AG09319 (cell line): ENCODE measurements around the gene SLIT1.

Experiments used
- DNase-seq: peaks from one replicate; pipeline ENCODE4 v3.0.0-alpha.2; 2010; ENCODE audit warnings: low read depth; ENCODE audit errors: extremely low read depth
- TF ChIP-seq, protein P1 (sequence below): IDR thresholded peaks from 2 replicates; pipeline ENCODE4 v1.5.1; 2011; ENCODE audit warnings: low read depth, mild to moderate bottlenecking, inconsistent platforms, low read length, moderate library complexity

Gene SLIT1

DNA sequence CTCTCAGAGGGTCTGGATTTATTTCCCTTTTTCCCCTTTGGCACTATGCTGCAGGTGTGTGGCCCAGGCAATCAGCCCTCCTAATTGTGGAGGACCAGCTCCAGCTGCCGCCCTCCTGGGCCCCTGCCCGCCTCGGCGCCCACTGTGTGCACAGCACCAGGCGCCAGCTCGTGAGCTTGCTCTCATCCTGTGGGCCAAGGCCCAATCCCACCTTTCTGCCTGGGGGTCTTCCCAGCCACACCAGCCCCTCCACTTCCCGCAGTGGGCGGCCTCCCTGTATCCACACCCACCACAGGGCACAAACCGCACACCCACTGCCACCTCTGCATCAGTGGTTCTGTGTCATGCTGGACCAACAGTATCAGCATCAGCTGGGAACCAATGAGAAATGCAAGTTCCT is 25.5 kb upstream of the SLIT1 start:
- TF ChIP-seq, protein P1, sequence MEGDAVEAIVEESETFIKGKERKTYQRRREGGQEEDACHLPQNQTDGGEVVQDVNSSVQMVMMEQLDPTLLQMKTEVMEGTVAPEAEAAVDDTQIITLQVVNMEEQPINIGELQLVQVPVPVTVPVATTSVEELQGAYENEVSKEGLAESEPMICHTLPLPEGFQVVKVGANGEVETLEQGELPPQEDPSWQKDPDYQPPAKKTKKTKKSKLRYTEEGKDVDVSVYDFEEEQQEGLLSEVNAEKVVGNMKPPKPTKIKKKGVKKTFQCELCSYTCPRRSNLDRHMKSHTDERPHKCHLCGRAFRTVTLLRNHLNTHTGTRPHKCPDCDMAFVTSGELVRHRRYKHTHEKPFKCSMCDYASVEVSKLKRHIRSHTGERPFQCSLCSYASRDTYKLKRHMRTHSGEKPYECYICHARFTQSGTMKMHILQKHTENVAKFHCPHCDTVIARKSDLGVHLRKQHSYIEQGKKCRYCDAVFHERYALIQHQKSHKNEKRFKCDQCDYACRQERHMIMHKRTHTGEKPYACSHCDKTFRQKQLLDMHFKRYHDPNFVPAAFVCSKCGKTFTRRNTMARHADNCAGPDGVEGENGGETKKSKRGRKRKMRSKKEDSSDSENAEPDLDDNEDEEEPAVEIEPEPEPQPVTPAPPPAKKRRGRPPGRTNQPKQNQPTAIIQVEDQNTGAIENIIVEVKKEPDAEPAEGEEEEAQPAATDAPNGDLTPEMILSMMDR = no peak; the same call in 1 of the 2 replicates
- DNase-seq = no peak

DNA sequence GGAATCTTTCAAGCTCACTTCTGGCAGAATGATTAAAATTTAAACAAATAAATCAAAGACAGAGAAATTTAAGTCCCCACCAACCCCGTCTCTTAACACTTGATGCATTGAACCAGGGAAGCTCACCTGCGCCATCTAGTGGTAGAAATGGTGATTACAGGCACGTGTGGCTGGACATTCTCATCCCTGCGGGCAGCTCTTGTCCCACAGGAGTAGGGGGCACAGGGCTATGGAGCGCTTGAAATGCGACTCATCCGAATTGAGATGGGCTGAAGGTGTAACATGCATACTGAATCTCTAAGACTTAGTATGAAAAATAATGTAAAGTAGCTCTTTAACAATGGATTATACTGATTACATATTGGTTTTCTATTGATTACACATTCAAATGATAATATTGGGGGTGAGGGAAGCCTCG is 24.8 kb upstream of the SLIT1 start:
- peak; percentile 30 for DNase-seq
- TF ChIP-seq, protein P1 = peak; percentile 96

DNA sequence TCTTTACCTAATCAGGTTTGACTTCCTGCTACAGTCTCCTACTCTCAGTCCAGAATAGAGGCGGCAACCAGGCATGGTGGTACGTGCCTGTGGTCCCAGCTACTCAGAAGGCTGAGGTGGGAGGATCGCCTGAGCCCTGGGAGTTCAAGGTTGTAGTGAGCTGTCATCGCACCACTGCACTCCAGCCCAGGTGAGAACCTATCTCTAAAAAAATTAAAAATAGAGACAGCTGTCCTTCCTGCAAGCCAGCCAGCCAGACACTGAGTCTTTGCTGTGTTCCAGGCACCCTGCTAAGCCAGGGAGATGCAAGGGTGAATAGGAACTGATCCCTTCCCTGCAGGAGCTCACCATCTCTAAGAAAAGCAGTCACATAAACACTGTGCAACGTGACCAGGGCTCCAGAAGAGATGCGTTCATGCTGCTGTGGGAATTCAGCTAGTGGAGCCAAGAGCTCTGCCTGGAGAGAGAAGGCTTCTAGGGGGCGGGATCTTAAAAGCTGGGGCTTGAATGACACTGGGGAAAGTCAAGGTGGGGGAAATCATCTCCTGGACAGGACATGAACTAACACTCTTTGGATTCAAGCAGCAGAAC is 22.1 kb upstream of the SLIT1 start:
- DNase-seq = no peak
- TF ChIP-seq, protein P1 = no peak

DNA sequence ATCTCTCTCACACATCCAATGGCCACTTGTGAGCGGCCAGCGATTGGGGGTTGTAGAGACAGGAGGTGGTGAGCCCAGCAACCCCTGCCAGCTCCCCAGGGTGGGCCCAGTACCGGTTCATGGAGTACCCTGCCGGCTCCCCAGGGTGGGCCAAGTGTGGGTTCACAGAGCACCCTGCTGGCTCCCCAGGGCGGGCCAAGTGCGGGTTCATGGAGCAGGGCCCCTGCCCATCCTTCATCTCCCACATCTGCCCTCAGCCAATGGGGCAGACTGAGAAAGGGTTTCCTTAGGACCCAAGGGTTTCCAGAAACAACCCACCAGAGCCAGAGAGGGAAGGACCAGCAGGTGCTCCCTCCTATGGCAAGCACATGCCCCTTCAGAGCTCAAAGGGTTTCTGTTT is 21.4 kb upstream of the SLIT1 start:
- no peak for DNase-seq
- TF ChIP-seq, protein P1 = no peak

DNA sequence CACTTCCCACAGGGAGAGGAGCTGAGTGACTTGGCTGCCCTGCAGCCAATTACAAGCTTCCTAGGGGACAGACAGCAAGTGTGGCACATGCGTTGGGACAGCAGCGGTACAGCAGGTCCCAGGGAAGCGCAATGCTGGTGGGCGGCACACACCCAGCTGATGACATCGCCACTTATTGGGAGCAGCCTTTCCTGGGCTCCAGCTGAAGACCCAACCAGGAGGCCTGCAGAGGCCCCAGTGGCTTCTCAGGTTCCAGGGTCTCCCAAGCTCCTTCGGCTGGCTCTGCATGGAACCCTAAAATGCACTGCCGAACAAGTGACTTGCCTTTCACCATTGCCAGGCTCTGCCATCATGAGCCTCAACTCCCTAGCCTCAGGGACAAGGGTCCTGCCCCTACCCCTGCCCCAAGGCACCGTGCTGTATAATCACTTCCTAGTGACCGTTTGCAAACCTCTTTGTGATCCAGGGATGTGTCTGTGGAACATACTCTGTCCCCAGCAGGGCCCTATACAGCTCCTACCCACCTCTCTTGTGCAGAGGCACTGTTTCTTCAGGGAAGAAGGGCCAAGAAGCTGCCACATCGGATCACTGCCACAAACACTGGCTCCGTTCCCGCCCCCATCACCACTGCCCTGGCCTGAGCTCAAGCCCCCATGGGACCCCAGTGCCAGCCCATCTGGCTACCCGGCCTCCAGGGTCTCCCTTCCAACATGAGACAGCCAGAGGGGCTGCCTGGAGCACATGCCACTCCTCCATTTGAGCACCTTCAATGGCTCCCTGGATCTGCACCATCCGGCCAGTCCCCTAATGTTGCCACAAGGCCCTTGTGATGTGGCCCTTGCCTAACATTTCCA is 19.3 kb upstream of the SLIT1 start:
- no peak for DNase-seq
- TF ChIP-seq, protein P1 = no peak

DNA sequence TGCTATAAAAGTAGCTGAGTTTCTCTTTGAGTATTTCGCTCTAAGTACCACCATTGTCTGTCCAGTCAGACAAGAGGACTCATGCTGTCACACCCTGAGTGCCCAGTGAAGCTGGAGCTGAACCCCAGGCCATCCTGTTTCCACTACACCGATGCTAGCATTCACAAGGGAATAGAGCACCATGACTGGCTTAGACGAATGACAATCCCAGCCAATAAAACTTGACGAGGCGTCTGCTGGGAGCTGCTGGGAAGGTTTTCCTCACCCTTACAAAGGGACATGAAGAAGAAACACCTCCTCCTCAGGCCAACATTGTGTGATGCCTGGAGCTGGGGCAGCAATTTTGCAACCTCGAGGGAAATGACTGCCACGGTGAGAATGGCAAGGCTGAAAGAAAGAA is 17.5 kb upstream of the SLIT1 start:
- TF ChIP-seq, protein P1 = no peak
- DNase-seq = no peak

DNA sequence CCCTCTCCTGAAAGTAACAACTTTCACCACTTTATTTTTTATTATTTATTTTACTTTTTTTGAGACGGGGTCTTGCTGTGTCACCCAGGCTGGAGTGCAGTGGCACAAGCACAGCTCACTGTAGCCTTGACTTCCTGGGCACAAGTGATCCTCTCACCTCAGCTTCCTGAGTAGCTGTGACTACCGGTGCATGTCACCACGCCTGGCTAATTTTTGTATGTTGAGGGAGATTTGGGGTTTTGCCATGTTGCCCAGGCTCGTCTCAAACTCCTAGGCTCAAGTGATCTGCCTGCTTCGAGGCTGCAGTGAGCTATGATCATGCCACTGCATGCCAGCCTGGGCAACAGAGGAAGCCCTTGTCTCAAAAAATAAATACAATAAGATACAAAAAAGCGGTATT is 14.9 kb upstream of the SLIT1 start:
- no peak for DNase-seq
- TF ChIP-seq, protein P1 = no peak
